ENCODE data around the gene CD101. TPM values are rescaled to one million over a fixed set of nuclear protein-coding genes. Genes with fewer than 3 reads are reported as not detected.

Gene CD101, protein sequence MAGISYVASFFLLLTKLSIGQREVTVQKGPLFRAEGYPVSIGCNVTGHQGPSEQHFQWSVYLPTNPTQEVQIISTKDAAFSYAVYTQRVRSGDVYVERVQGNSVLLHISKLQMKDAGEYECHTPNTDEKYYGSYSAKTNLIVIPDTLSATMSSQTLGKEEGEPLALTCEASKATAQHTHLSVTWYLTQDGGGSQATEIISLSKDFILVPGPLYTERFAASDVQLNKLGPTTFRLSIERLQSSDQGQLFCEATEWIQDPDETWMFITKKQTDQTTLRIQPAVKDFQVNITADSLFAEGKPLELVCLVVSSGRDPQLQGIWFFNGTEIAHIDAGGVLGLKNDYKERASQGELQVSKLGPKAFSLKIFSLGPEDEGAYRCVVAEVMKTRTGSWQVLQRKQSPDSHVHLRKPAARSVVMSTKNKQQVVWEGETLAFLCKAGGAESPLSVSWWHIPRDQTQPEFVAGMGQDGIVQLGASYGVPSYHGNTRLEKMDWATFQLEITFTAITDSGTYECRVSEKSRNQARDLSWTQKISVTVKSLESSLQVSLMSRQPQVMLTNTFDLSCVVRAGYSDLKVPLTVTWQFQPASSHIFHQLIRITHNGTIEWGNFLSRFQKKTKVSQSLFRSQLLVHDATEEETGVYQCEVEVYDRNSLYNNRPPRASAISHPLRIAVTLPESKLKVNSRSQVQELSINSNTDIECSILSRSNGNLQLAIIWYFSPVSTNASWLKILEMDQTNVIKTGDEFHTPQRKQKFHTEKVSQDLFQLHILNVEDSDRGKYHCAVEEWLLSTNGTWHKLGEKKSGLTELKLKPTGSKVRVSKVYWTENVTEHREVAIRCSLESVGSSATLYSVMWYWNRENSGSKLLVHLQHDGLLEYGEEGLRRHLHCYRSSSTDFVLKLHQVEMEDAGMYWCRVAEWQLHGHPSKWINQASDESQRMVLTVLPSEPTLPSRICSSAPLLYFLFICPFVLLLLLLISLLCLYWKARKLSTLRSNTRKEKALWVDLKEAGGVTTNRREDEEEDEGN
- 0.22 to 0.44 TPM (median 0.32 TPM) in 5 replicates for total RNA-seq (2022; extraction: Qiagen RNA extraction)

DNA sequence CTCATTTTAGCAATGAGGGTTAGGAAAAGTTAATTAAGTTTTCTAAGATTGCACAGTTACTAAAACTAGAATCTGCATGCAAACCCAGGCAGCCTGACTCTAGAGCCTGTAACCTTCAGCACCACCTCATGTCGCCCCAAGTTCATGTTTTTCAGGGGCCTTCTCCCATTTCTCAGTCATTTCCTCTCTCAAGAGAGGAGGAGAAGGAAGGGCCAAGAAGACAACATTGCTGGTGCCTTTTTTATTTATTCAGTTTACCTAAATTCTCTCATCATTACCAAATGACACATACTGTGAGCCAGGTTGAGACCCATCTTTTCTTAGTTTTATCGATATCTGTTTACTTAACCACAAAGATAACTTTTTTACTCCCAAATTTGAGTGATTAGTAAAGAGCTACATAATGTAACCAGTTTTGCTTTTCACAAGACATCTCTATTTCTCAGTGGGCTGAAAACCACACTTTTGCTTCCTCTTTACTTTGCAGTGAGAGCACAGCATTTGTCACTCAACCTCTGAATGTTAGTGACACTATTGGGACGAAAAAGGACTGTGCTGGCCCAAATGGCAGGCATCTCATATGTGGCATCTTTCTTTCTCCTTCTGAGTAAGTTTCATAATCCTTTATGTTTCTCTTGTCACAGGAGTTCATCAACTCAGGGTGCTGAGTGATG, at the start of gene CD101:
Gene CD101 (plus strand): TSS at position 507 of the 674 bp plus-strand sequence. CDS start 58 bp downstream, at position 565.

DNA sequence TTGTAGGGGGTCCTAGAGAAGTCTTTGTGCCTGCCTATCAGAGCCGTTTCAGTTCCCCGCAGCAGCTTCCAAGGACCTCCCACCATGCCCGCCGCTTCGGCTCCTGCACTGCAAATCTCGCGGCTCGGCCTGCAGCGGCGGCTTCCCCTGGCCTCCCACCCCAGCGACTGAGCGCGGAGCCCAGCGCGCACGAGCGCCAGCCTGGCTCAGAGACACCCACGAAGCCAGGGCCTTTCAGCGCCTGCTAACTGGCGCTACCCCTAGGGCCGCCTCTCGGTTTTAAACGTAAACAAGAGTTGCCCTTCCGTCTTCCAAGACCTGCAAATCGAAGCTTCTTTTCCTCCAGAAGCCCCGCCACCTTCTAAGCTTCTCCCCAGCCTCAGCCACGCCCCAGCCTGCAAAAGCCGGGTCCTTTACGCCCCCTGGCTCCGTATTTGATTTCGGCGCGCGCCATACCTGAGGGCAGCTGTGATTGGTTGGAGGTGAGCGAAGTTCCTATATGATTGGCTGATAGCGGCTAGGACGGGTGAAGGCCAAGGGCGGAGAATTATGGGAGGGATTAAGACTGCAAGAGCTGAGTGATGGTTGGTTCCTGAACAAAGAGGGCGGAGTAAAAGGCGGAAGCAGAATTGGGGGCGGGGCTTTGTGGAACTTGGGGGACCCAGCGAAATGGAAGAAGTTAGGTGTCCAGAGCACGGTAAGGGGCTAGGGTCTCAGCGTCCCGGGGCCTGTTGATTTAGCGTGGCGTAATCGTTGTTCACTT, 58.3 kb downstream of the CD101 start, which contains the start of gene TTF2:
Gene TTF2 (plus strand): TSS at position 649 of the 763 bp plus-strand sequence. CDS start 21 bp downstream, at position 670.

Other genes starting within 250 kb of the CD101 start
- gene CD2, start 247.3 kb upstream of the CD101 start, total RNA-seq (2022; extraction: Qiagen RNA extraction): not detected in 5 replicates
- gene PTGFRN, start 91.8 kb upstream of the CD101 start, total RNA-seq (2022; extraction: Qiagen RNA extraction): 10.8 to 15.9 TPM (median 13.3 TPM) in 5 replicates
- 14.0 to 19.5 TPM (median 16.3 TPM) in 5 replicates for gene TTF2, start 58.6 kb downstream of the CD101 start, total RNA-seq (2022; extraction: Qiagen RNA extraction)
- gene TRIM45, start 120.0 kb downstream of the CD101 start, total RNA-seq (2022; extraction: Qiagen RNA extraction): 0.90 to 1.6 TPM (median 1.1 TPM) in 5 replicates
- 0.05 to 0.23 TPM (median 0.08 TPM) in 5 replicates for gene VTCN1, start 209.2 kb downstream of the CD101 start, total RNA-seq (2022; extraction: Qiagen RNA extraction)